Stromal cell of bone marrow (primary cell): ENCODE measurements around the gene OXER1.
A peak's percentile ranks its signal among the peaks of the same experiment; 100 is the strongest.

Experiments
- DNase-seq: peaks from one replicate; pipeline ENCODE4 v3.0.0-alpha.2; 2012; ENCODE audit warnings: low read depth

The OXER1 gene

DNA sequence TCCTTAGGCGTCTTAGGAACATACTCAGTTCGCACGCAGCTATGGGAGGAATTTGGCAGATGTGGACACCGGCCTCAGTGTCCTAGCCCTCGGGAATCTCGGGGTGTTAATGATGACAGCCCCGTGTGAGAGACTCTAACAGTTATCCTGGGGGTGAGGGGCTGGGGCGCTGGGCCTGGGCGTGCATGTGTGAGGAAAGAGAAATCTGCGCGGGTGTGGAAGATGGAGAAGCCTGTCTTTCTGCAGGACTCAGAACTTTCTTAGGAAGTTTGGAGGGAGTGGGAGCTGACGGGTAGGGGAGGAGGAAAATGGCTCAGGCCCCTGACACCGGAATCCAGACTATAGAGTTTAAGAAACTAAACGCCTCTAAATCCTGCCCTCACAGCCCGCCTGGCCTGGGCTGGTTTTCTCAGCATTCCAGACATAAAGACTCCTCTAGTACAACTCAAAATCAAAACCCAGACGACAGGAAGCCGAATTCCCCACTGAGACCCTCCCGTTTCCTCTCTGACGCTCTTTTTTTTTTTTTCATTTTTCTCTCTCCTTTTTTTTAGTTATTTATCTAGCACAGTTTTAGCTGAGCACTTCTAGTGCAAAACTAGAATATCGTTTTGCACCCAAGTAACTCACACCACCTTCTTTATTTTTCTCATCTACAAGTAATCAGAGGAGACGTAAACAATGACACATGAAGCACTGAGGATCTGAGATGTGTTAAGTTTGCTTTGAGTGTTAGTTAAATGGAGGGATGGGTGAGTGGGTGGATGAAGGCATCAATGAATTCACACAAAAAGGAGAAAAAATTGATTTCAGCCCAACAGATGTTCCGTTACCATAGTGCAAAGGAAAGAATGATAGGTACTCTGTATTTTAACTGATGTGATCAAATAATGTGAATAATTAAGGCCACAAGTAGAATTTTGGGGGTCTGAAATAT is 29.7 kb upstream of the OXER1 start:
- DNase-seq, result no peak

- DNase-seq, result no peak
Observed at GRCh38 chr2:42792583-42793333, 28.8 kb upstream of the OXER1 start, which contains the start of gene HAAO. TSS of gene HAAO (minus strand) at chr2:42792583. CDS start at chr2:42792536, 47 bp downstream.

- DNase-seq, result no peak
Observed at GRCh38 chr2:42792087-42792582, 28.2 kb upstream of the OXER1 start.

- no peak for DNase-seq
Observed at GRCh38 chr2:42791606-42792005, 27.7 kb upstream of the OXER1 start.

GRCh38 chr2:42789751-42790150 is 25.8 kb upstream of the OXER1 start:
- no peak for DNase-seq

- DNase-seq, result no peak
Observed at GRCh38 chr2:42788882-42789281, 24.9 kb upstream of the OXER1 start.

- no peak for DNase-seq
Observed at GRCh38 chr2:42788478-42788793, 24.5 kb upstream of the OXER1 start.

- DNase-seq, result no peak
Observed at GRCh38 chr2:42787788-42788477, 24.0 kb upstream of the OXER1 start.

- DNase-seq, result no peak
Observed at GRCh38 chr2:42787424-42787787, 23.5 kb upstream of the OXER1 start.

DNA sequence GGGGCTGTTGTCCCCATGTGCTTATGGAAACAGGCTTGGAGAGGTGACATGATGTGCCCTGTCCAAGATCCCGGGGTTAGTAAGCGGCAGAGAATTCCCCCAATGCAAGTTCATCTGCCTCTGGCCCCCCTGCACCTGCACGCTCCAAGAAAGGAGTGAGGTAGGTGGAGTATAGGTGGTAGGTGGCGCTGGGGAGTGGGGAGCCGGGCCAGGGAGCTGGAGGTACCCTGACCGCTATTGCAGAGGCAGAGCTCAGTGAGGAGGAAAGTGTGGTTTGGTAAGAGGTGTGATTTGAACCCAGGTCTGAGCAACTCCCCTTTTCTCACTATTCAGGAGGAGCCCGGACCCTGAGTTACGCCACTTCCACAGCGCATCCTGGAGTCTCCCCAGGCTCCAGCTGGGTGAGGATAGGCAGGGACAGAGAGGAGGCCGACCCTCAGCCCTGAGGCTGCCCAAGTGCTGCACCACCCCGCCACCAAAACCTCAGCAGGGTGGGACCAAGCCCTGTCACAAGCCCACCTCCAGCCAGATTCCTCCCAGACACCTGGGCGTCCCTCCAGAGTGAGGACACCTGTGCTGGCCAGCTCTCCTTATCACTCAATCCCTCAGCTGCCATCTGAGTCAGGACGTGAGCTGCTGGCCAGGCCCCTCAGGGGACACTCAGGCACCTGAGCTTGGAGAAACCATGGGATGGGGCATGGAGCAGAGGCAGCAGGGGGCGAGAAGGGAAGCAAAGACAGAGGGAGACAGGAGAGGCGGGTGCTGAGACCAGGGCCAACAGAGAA is 22.8 kb upstream of the OXER1 start:
- DNase-seq, result no peak

GRCh38 chr2:42784204-42784880 is 20.4 kb upstream of the OXER1 start:
- DNase-seq, result no peak

- no peak for DNase-seq
Observed at GRCh38 chr2:42783511-42783910, 19.6 kb upstream of the OXER1 start.

- no peak for DNase-seq
Observed at GRCh38 chr2:42781181-42781580, 17.2 kb upstream of the OXER1 start.

- DNase-seq, result peak; percentile 38
Observed at GRCh38 chr2:42777883-42778805, 14.2 kb upstream of the OXER1 start.

- no peak for DNase-seq
Observed at GRCh38 chr2:42775810-42776209, 11.9 kb upstream of the OXER1 start.

GRCh38 chr2:42775186-42775585 is 11.3 kb upstream of the OXER1 start:
- DNase-seq, result no peak

- no peak for DNase-seq
Observed at GRCh38 chr2:42771546-42772153, 7.7 kb upstream of the OXER1 start.

GRCh38 chr2:42770288-42771131 is 6.6 kb upstream of the OXER1 start:
- DNase-seq, result no peak
